H1 (cell line): Measurements from ENCODE around the gene LRRC4C. TPM values are rescaled to one million over a fixed set of nuclear protein-coding genes. Genes with fewer than 3 reads are reported as not detected.

Source experiments
- KDM1A ChIP-seq: fragments of 200-600, 300-600 bp; sonication (generic); IDR thresholded peaks from 2 replicates; pipeline ENCODE4 v1.7.1; 2016; ENCODE audit warnings: mild to moderate bottlenecking, low read length, borderline replicate concordance
- NRF1 ChIP-seq: IDR thresholded peaks from 2 replicates; pipeline ENCODE4 v1.6.1; 2011; ENCODE audit warnings: mild to moderate bottlenecking, low read depth, low read length, improper control_type of control experiment
- YY1 ChIP-seq: IDR thresholded peaks from 2 replicates; pipeline ENCODE4 v1.6.1; 2011; ENCODE audit warnings: low read depth, mild to moderate bottlenecking, low read length
- polyA plus RNA-seq, 7 experiments: library from polyadenylated mRNA; depleted of rRNA in 3 of 7; stranded (reverse) in 5 of 7; unstranded in 2 of 7; fragments of >200 nt in 5 of 7; fragments of 200-250 nt in 2 of 7; gene quantifications; 1 replicate in 5 of 7; 2 replicates in 1 of 7; 4 replicates in 1 of 7; pipeline versions ENCODE4 v1.2.1 to v1.2.3, GENCODE V29; 2011 to 2013; ENCODE audit warnings: missing spikeins in 2 of 7, mixed read lengths in 2 of 7
- total RNA-seq: library from RNA; stranded (reverse); fragmentation: NEBNext Ultra II Directional; extraction: Animal tissue kit (Norgen Biotek cat#: 25700); gene quantifications from 2 replicates; pipeline ENCODE4 v1.2.1, GENCODE V29; 2021
- TF ChIP-seq, protein P1 (sequence below): IDR thresholded peaks from 2 replicates; pipeline ENCODE4 v1.6.1; 2011; ENCODE audit warnings: low read depth, mild to moderate bottlenecking, low read length; ENCODE audit not compliant: insufficient read depth

The LRRC4C gene
- total and polyA plus RNA-seq, 2 of the 8 experiments (the other 6 are each of a cell fraction or from before 2014, with no cell fraction given): 0.23 to 2.2 TPM

- TF ChIP-seq NRF1 (no peak), KDM1A (no peak), YY1 (no peak)
- TF ChIP-seq, protein P1, sequence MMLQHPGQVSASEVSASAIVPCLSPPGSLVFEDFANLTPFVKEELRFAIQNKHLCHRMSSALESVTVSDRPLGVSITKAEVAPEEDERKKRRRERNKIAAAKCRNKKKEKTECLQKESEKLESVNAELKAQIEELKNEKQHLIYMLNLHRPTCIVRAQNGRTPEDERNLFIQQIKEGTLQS: no peak
Observed at GRCh38 chr11:40328890-40329614, 1130.4 kb downstream of the LRRC4C start (continued).
